ENCODE data around the gene JAG1. TPM values are rescaled to one million over a fixed set of nuclear protein-coding genes. Genes with fewer than 3 reads are reported as not detected.

Gene JAG1
- total RNA-seq, 2 experiments from 2014 or later = 0.32 to 0.67 TPM

DNA sequence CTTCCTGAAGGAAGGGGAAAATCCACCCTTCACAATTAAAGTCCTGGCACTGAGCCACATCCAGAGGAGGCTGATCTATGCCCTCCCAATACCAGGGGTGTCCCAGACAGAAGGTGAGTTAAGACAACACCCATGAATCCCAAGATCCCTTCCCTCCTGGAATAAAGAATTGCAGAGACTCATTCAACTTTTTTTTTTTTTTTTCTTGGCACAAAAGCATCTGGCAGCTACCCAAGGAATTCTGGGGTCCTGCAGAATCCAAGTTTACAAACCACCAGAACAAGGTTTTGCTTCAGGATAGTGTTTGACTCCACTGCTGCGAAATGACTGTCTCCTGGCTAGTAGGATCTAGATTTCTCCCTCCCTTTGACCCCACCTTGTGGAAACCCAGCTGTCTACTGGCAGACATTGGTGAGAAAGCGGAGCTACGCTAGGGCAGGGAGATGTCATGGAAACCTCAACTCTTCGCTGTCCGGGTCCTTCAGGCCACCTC, 37.4 kb downstream of the JAG1 start:
- no peaks in the 10 kb centered on the region for H4K20me1 ChIP-seq (ENCODE audit: insufficient read depth, low read length)
- no peaks in the 10 kb centered on the region for H3K9me3 ChIP-seq (ENCODE audit: low read length)
- ChIA-PET CTCF (ENCODE audit: unreplicated experiment) (no interaction called here), POLR2A (interaction anchor here (0.7 kb wide), 1 partner anchor 484 kb away, joined by 5 read pairs; no protein-coding TSS in a partner anchor)
- H3K36me3 ChIP-seq (ENCODE audit: insufficient read depth, low read length) = no peaks in the 10 kb centered on the region
- H3K9me2 ChIP-seq (ENCODE audit: insufficient read depth, low read length) = no peaks in the 10 kb centered on the region
- intact Hi-C loops (cut with micrococcal nuclease; ENCODE audit: unreplicated experiment) = no loop called here
- H3K27ac ChIP-seq (ENCODE audit: low read depth, low read length, poor library complexity, severe bottlenecking) = no peak overlapping the region
- no peaks in the 10 kb centered on the region for H3K4me1 ChIP-seq (ENCODE audit: insufficient read depth, low read length, poor library complexity, severe bottlenecking)
- BruUV-seq (replicated peaks) = no TSS peak
- H3K79me2 ChIP-seq (ENCODE audit: insufficient read depth, low read depth, low read length) = no peaks in the 10 kb centered on the region
- no peak overlapping the region for H3K4me3 ChIP-seq (ENCODE audit: low read depth, low read length, poor library complexity, severe bottlenecking)
- no peak overlapping the region for H3K4me2 ChIP-seq (ENCODE audit: low read length)
- H2AFZ ChIP-seq (ENCODE audit: low read length) = no peak overlapping the region
- DNase-seq (ENCODE audit: low spot score) = no peak
- TF ChIP-seq, protein P1, sequence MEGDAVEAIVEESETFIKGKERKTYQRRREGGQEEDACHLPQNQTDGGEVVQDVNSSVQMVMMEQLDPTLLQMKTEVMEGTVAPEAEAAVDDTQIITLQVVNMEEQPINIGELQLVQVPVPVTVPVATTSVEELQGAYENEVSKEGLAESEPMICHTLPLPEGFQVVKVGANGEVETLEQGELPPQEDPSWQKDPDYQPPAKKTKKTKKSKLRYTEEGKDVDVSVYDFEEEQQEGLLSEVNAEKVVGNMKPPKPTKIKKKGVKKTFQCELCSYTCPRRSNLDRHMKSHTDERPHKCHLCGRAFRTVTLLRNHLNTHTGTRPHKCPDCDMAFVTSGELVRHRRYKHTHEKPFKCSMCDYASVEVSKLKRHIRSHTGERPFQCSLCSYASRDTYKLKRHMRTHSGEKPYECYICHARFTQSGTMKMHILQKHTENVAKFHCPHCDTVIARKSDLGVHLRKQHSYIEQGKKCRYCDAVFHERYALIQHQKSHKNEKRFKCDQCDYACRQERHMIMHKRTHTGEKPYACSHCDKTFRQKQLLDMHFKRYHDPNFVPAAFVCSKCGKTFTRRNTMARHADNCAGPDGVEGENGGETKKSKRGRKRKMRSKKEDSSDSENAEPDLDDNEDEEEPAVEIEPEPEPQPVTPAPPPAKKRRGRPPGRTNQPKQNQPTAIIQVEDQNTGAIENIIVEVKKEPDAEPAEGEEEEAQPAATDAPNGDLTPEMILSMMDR (conservative IDR thresholded peaks at IDR 0.05; ENCODE audit: low read length) = no peak
- TF ChIP-seq EZH2phosphoT487 (IDR thresholded peaks at IDR 0.05; ENCODE audit: borderline replicate concordance, low read depth, low read length) = no peak

DNA sequence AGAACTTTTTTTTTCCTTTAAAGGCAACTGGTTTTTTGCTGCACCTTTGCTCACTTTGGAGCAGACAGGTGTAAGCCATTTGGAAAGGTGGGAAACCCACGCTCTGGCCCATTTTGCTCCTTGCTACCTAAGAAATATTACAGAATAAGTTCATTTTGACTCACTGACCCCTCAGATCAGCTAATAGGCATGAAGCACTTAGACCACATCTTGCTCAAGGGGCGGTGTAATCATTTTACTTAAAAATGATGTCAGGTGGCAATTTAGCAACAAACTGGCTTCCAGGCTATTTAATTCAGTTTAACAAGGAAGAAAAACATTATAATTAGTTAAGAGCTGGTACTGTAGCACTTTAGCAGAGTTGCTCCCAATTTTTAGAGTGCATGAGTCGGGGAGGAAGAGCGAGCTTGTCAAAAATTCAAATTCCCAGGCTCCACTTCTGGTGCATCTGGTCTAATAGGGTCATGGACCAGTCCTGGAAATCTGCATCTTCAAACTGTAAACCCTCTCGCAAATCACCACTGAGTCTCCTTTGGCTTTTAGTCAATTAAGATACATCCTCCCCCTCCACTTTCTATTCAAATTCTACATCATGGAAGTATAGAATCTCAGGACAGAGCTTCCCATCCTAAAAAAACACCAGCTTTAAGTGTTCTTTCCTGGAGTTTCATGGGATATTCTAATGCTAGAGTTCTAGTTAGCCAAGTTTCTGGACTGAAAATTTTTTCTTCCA, 38.2 kb downstream of the JAG1 start:
- Histone ChIP-seq H3K36me3 (ENCODE audit: insufficient read depth, low read length) (no peaks in the 10 kb centered on the region), H2AFZ (ENCODE audit: low read length) (no peak overlapping the region), H3K4me3 (ENCODE audit: low read depth, low read length, poor library complexity, severe bottlenecking) (no peak overlapping the region), H3K9me2 (ENCODE audit: insufficient read depth, low read length) (no peaks in the 10 kb centered on the region), H4K20me1 (ENCODE audit: insufficient read depth, low read length) (no peaks in the 10 kb centered on the region), H3K79me2 (ENCODE audit: insufficient read depth, low read depth, low read length) (no peaks in the 10 kb centered on the region), H3K9me3 (ENCODE audit: low read length) (no peaks in the 10 kb centered on the region), H3K27ac (ENCODE audit: low read depth, low read length, poor library complexity, severe bottlenecking) (no peak overlapping the region), H3K4me1 (ENCODE audit: insufficient read depth, low read length, poor library complexity, severe bottlenecking) (no peaks in the 10 kb centered on the region), H3K4me2 (ENCODE audit: low read length) (no peak overlapping the region)
- BruUV-seq (replicated peaks) = no TSS peak
- DNase-seq (ENCODE audit: low spot score) = no peak
- TF ChIP-seq, protein P1 (conservative IDR thresholded peaks at IDR 0.05; ENCODE audit: low read length) = no peak
- no peak for TF ChIP-seq EZH2phosphoT487 (IDR thresholded peaks at IDR 0.05; ENCODE audit: borderline replicate concordance, low read depth, low read length)
- intact Hi-C loops (cut with micrococcal nuclease; ENCODE audit: unreplicated experiment) = no loop called here
- CTCF ChIA-PET (ENCODE audit: unreplicated experiment) = no interaction called here
- POLR2A ChIA-PET = no interaction called here

Measured in OCI-LY7 (cell line).